22Rv1 (cell line): ENCODE results near the gene B4GALNT2.

Experiments
- CTCF ChIP-seq: fragments of 450-650 bp; IDR thresholded peaks from 2 replicates; pipeline ENCODE4 v1.5.1; 2017; ENCODE audit warnings: mild to moderate bottlenecking
- ZFX ChIP-seq: fragments of 450-650 bp; IDR thresholded peaks from 2 replicates; pipeline ENCODE4 v1.6.1; 2017; ENCODE audit warnings: antibody characterized with exemption, borderline replicate concordance

DNA sequence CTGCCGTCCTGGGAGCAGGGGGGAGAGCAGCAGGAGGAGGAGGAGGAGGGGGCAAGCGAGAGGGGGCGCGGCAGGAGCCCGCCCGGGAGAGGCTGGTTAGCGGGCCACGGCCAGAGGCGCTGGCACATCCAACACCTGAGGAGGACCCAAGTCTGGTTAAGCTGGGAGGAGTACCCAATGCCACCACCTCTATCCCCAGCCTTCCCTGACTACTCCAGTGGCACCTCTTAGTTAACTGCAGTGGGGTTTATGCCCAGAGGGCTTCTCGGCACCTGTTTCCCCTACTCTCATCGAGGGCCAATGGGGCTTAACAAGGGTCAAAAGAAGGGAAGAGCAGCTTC lies 92.4 kb downstream of the B4GALNT2 start:
- no peak for TF ChIP-seq CTCF
- TF ChIP-seq ZFX, result no peak
